Activated naive CD8-positive, alpha-beta T cell treated with anti-CD3 and anti-CD28 coated beads, Interleukin-2, amount 50 U/mL, for 16 hours (primary cell): Measurements from ENCODE around the gene DR1.
A peak's percentile ranks its signal among the peaks of the same experiment; 100 is the strongest.

Experiments
- DNase-seq: peaks from one replicate; pipeline ENCODE4 v3.0.0-alpha.2; 2020; ENCODE audit warnings: low read depth, low spot score

Gene DR1

GRCh38 chr1:93345633-93346420 is at the start of gene DR1:
Gene DR1 (plus strand): TSS chr1:93345907. CDS start chr1:93346646, 739 bp downstream.
- peak; percentile 86 for DNase-seq

DNA sequence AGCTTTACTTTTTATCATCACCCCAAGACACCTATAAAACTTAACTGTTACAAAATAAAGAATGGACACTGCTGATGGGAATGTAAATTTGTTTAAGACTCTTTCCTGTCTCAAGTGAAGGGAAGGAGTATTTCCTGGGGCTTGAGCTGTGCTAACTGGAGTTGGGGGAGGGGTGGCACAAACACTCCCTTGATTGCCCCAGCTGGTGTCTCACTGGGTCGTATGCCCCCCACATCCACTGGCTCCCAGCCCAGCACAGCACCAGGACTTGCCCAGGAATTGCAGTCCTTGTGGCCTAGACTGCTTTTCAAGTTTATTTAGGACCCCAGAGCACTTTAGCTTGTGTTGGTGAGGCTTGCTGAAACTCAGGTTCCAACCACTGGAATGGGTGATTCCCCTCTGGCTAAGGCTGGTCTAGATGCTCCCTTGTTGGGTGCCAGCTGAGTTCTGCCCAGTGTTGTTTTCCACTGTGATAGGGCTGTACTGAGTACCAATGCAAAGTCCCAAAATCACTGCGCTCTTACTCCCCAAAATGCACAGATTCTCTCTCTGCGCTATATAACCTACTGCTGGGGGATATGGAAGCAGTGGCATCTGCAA is 49.1 kb upstream of the DR1 start:
- DNase-seq: no peak

DNA sequence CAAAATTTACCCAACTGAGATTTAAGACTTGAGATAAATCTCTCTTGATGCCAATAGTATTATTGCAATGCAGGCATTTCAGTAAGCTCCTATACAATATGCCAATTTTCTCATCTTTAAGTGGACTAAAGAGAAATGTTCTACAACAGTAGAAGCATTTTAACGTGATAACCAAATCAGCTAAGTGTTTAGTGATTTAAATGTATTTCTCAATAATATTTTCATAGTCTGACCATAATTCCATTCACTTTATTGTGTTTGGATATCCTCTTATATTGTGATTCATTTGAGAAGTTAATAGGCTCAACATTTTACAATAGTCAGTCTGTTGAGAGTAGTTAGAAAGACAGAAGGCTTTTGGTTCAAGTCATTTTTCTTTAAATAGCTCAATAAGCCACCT is 44.6 kb upstream of the DR1 start:
- DNase-seq: no peak

- DNase-seq: no peak
These were observed 43.6 kb upstream of the DR1 start for GRCh38 chr1:93302078-93302477.

GRCh38 chr1:93304716-93305138 is 41.0 kb upstream of the DR1 start:
- peak; percentile 5 for DNase-seq

DNA sequence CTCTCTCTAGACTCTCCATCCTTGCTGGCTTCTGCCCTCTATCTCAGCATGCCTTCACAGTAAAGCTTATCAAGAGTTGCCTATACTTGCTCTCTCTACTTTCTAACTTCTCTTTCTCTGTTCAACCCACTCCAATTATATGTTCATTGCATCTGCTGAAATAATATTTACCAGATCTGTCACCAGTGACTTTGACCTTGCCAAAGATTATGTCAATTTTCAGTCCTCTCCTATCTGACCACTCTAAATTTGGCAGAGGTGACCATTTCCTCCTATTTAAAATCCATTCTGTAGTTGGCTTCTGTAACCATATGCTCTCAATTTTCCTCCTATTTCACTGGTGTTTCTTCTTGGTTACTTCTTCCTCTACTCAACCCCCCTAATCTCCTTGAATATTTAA is 38.8 kb upstream of the DR1 start:
- DNase-seq: no peak

- no peak for DNase-seq
These were observed 32.7 kb upstream of the DR1 start for GRCh38 chr1:93313026-93313425.

DNA sequence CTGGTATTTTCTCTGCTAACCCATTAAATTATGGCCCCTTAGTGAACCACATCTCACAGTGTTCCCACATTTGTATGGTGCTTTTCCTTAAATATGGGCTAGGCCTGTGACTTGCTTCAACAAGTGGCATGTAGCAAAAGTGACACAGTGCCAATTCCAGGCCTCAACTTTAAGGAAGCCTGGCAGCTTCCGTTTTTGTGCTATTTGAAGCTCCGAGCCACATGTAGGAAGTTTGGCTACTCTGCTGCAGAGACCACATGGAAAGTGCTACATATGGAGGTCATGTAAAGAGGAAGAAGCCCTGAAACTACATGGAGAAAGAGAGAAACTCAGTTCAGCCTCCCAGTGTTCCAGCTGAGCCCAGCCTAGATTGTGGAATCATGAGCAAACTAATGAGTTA is 28.5 kb upstream of the DR1 start:
- no peak for DNase-seq

- no peak for DNase-seq
These were observed 27.8 kb upstream of the DR1 start for GRCh38 chr1:93317943-93318342.

GRCh38 chr1:93321720-93322119 is 24.0 kb upstream of the DR1 start:
- no peak for DNase-seq

- no peak for DNase-seq
These were observed 23.4 kb upstream of the DR1 start for GRCh38 chr1:93322349-93322748.

DNA sequence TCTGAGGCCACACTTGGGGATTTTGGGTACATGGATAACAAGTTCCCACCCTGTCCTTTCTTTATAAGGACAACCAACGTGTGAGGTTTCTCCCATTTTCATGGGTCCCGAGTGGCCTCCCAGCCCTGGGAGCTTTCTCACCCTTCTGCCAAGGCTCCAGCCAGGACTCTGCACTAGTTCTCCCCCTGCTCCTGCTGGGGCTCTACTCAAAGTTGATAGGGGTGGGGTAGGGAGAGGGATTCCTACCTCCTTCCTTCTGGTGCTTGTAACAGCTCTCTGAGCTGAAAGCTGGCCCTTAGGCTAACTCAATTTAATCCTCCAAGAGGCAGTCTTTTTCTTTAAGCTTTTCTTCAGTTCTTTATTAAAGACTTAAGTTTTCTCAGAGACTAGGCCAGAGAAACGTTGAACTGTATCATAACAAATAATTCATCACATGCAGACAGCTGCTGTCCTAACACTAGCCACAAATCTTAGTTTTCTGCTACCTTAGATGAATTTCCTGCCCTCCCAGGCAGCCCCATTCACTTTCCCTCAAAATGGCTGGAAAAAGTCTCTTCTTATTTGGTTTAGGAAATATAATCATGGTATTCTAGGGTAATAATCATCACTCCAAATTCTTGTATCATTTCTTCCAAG is 22.4 kb upstream of the DR1 start:
- DNase-seq: no peak

DNA sequence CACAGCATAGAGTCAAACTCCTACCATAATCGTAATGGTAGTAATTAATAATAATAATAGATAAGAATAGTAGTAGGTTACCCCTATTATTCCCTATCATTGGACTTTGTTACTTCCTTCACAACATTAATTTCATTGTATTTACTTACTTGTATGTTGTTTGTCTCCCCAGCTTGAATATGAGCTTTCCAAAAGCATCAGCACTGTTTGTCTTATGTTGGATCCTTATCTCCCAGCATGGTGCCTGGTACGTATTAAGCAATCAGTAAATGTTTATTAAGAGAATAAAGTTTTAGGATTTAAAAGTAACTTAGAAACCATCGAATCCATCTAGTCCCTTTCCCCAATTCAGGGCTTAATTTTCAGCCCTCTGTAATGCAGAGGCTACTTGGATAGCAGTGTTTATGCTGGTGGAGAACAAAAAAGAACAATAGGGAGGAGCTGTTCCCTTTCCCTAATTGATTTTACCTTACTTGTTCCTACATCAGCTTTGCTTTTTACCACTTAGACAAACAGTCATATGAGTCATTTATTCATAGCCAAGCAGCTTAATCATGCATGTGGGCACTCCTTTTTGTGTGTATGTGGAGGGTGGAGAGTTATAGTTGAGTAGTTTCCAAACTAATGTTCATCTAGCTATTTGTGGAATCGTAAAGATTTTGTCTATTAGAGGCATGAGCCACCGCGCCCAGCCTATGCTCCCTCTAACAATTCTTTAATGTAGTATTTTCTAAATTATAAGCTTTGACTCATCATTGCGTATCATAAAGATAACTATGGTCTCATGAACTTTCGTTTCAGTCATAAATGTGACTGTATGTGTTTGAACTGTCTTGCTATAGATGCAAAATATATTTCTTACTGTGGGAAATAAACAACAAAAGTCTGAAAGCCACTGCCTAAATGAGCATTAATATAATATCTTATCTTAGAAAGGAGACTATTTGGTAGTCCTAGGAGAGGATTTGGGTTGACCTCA is 20.9 kb upstream of the DR1 start:
- DNase-seq: no peak

- DNase-seq: no peak
These were observed 16.6 kb upstream of the DR1 start for GRCh38 chr1:93328809-93329760.

DNA sequence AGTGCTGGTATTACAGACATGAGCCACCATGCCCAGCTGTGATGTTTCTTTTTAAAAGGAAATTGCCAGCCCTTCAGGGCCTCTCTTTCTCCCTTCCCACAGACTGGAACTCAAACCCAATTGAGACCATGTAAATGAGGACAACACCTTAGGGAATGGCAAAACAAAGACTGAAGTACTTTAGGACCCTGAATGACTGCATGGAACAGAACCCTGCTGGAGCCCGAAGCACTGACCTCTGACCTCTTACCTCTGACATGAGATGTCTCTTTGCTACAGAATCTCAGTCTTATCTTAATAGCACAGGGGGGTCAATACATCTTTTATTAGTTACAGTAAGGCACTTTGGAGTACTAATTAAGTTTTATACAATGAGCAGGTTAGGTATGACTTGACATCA is 15.5 kb upstream of the DR1 start:
- no peak for DNase-seq

DNA sequence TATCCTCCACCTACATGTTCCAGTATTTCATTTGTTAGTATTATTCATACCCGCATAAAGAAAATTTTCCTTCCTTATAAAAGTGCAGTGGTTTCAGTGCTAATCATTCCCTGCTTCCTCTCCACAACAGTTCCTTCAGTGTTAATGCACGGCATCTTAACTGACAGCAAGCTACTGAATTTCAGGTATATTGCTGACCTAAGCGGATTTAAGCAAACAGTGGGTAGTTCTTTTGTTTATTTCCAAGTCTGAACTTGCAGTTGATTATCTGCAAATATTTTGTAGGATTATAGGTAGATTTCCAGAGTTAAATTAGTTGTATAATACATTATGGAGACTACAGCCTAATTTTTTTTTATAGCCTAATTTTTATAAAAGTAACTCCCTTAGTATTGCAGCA is 15.1 kb upstream of the DR1 start:
- DNase-seq: no peak

DNA sequence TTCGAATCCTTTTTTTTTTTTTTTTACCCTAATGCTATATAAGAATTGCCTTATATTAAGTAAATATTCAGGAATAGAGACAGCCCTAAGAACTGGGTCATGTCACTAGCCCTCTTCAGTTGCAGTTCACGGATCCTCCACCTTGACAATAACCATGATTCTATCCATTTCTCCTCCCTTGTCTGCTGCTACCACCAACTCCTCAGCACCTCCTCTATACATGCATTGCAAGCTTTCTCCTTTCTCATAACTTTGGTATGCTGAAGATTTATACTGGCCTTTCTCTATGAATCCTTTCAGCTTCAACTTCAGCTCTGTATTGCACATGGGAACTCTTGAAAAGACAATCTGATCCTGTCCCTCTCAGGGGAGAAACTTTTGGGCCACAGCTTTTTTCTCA is 14.3 kb upstream of the DR1 start:
- DNase-seq: no peak

DNA sequence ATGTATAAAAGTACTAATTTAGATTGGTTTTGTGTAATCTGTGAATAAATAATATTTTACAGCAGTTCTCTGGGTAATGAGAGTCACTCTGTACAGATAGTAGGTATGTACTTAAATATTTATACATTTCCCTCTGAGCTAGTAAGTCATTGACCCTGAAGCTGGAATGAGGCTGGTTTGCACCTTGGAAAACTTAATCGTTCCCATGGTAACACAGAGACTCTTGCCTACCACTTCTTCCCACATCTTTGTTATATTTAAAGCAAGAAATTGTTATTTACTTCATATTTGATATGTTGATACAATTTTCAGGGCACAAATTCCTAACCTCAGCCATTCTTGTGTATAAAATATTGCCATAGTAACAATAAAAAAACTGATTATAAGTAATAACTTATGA is 13.3 kb upstream of the DR1 start:
- DNase-seq: no peak

DNA sequence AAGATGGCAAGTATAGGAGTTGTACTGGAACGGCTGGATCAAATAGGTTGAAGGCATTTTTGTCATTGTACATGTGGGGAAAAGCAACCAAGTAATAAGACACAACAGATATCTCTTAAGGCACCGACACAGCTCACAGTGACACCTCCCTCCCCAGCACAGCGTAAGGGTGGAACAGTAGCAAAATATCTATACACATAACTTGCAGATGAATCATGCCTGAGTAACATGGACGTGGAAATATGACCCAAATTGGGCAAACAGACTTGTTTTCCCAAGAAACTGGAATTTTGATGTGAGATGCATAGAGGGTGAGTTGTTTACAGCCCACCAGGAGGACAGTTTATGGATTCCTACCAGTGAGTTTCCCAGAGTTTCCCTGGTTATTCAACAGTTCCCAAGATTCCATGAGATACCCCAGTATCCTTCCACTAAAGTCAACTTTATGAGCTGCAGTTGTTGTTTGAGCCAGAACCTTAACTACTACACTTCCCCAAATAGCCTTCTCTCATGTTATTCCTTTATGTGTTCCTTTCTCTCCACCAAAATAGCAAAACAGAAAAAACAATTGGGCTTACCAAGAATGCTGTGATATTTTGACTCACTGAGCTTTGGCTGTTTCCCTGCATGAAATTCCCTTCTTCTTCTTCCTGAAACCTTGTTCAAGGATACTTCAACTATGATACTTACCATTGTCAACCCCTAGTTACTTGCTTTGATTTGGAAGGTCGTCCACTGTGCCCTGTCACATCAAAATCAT is 7.1 kb upstream of the DR1 start:
- DNase-seq: no peak

- no peak for DNase-seq
These were observed 6.5 kb upstream of the DR1 start for GRCh38 chr1:93339171-93339697.
